Endothelial cell (in vitro differentiated cells): ENCODE measurements around the gene GPRIN2. TPM values are rescaled to one million over a fixed set of nuclear protein-coding genes. Genes with fewer than 3 reads are reported as not detected.

Experiments used
- DNase-seq: peaks from one replicate; pipeline ENCODE4 v3.0.0; 2021; ENCODE audit warnings: low spot score
- H3K27ac Mint-ChIP-seq: one replicate; pipeline ENCODE4 v1.8.0; 2021; ENCODE audit warnings: mixed read lengths, inconsistent platforms; ENCODE audit not compliant: unreplicated experiment
- H3K27me3 Mint-ChIP-seq: one replicate; pipeline ENCODE4 v1.8.0; 2021; ENCODE audit warnings: mild to moderate bottlenecking, moderate library complexity, mixed read lengths, inconsistent platforms; ENCODE audit not compliant: unreplicated experiment
- H3K36me3 Mint-ChIP-seq: one replicate; pipeline ENCODE4 v1.8.0; 2021; ENCODE audit warnings: mild to moderate bottlenecking, low read depth, mixed read lengths, inconsistent platforms; ENCODE audit not compliant: unreplicated experiment
- H3K4me1 Mint-ChIP-seq: one replicate; pipeline ENCODE4 v1.8.0; 2021; ENCODE audit warnings: mild to moderate bottlenecking, mixed read lengths, inconsistent platforms; ENCODE audit not compliant: unreplicated experiment
- H3K4me3 Mint-ChIP-seq: one replicate; pipeline ENCODE4 v1.8.0; 2021; ENCODE audit warnings: mild to moderate bottlenecking, mixed read lengths, inconsistent platforms; ENCODE audit not compliant: unreplicated experiment
- H3K9me3 Mint-ChIP-seq: one replicate; pipeline ENCODE4 v1.8.0; 2021; ENCODE audit warnings: mixed read lengths, inconsistent platforms; ENCODE audit not compliant: unreplicated experiment
- CTCF ChIP-seq: fragments of 200-600 bp; sonication (generic); IDR thresholded peaks from one replicate; pipeline ENCODE4 v1.5.0; 2021; ENCODE audit warnings: antibody characterized with exemption; ENCODE audit not compliant: unreplicated experiment
- total RNA-seq: library from RNA; stranded (reverse); fragmentation: NEBNext Ultra II Directional; extraction: Animal tissue kit (Norgen Biotek cat#: 25700); gene quantifications from one replicate; pipeline ENCODE4 v1.2.1, GENCODE V29; 2021; ENCODE audit not compliant: unreplicated experiment

Gene GPRIN2
- total RNA-seq, 1 donor from 2014 or later: 0.31 TPM

DNA sequence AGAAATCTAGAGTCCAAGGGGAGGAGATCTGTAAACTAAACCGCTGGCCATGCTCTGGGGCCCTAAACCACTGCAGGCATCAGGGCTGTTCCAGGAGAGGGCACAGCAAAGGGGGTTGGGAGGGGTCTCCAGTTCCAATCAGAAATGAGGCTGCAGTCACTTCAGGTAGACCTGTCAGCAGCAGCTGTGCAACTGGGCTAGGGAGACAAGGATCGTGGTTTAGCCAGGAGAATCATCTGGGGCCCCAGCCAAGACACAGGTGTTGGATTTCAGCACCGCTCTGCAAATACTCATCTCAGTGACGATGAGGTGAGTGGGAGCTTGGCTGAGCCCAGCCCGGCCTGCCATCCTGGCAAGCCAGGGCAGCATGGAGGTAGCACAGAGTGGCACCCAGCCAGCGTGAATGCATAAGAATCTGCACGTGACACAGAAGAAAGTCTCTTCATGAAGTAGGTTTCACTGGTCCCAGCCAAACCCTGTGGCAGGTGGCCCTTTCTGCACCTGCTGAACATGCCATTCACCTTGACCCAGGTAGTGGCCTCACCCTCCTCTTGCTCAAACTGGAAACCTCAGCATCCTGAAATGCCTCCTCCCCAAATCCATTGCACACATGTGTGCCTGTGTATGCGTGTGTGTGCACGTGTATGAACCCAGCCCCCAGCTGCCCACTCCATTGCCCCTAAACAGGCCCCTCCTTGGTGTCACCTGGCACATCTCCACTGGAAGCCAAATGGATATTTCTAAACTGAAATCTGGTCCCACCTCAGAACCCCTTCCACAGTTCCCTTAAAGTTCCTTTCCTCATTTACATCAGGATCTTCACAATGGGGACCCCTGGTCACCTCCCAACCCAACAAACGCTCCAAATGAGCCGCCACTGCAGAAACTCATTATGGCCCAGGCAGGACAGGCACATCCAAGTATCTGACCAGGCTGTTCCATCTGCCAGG, 9.6 kb downstream of the GPRIN2 start:
- no peaks in the 10 kb centered on the region for H3K36me3 Mint-ChIP-seq
- peaks cover 5% of the 10 kb centered on the region for H3K4me1 Mint-ChIP-seq

DNA sequence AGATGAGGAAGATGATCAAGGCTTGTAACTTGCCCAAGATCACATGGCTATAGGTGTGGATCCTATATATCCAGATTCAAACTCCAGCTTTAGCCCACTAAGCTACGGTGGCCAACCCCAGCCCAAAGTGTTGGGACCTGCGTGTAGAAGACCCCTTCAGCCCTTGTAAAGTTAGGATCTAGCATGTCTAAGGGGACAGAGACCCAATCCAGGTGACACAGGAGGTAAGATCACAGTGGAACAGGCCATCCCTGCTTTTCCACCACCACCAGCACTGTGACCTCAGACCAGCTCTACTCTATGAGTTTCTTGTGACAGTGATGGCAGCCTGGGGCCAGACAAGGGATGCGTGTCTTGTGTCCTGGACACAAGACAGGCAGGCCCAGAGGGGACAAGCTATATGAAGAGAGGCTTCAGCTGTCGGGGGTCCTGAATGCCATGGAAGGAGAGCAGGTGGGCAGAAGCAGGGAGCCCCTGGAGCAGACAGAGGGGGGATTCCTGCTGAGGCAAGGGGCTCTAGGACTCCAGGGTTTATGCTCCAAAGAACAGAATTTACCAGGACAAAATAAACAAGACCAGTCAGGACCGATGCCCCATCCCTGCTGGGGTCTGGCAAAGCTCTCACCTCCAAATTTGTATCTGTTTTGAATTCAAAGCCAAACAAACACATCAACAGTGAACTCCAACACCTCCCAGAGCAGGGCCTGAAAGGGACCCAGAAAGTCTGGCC, 10.4 kb downstream of the GPRIN2 start:
- no peak for DNase-seq
- Mint-ChIP-seq H3K9me3 (no peaks in the 10 kb centered on the region), H3K27ac (no peak overlapping the region), H3K36me3 (no peaks in the 10 kb centered on the region), H3K27me3 (peaks cover 15% of the 10 kb centered on the region), H3K4me1 (peaks cover 5% of the 10 kb centered on the region), H3K4me3 (no peak overlapping the region)
- no peak for TF ChIP-seq CTCF

More for the DNA sequence above, 9.6 kb downstream of the GPRIN2 start:
- H3K4me3 Mint-ChIP-seq: no peak overlapping the region
- TF ChIP-seq CTCF: no peak
- no peak overlapping the region for H3K27ac Mint-ChIP-seq
- no peaks in the 10 kb centered on the region for H3K9me3 Mint-ChIP-seq
- H3K27me3 Mint-ChIP-seq: peaks cover 15% of the 10 kb centered on the region
- peak; percentile 3 for DNase-seq

DNA sequence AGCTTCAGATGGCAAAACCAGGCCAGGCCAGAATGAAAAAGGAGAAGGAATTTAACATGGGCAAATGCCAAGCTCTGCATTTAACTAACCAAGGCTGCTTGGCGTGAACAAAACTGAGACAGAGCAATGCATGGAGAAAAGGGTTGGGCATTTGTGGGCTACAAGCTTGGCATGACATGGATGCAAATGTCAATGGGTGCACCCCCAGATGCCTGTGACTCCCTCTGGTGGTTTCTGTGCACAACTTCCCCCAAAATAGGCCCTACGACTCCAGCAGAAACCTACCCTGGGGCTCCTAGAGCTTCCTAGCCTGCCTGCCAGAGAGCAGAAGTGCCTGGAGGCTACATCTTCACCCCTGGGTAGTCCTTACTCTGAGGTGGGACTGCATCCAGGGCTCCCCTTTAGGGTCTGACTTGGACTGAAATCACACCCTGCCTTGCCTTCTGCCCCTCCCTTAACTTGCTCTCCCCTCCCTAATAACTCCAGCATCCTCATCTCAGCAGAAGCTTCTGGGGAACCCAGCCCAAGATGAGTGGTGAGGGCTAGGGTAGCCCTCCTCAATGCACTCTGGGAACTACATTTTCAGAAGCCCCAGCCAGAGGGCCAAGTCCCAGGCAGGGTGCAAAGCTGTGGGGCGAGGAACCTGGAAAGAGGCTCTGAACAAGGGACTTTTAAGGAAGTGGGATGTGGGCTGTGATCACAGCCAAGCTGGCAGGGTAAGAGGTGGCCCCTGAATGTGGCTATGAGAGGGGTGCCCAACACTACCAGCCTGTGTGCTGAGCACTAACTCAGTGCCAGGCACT, 11.3 kb downstream of the GPRIN2 start:
- Mint-ChIP-seq H3K9me3 (no peaks in the 10 kb centered on the region), H3K27ac (no peak overlapping the region), H3K4me3 (no peak overlapping the region), H3K36me3 (no peaks in the 10 kb centered on the region), H3K27me3 (peaks cover 17% of the 10 kb centered on the region), H3K4me1 (peaks cover 7% of the 10 kb centered on the region)
- peak; percentile 50 for TF ChIP-seq CTCF
- no peak for DNase-seq

- no peaks in the 10 kb centered on the region for H3K36me3 Mint-ChIP-seq
- peaks cover 19% of the 10 kb centered on the region for H3K27me3 Mint-ChIP-seq
- no peak for TF ChIP-seq CTCF
- peaks cover 7% of the 10 kb centered on the region for H3K4me1 Mint-ChIP-seq
- H3K4me3 Mint-ChIP-seq: no peak overlapping the region
- no peaks in the 10 kb centered on the region for H3K9me3 Mint-ChIP-seq
- H3K27ac Mint-ChIP-seq: no peak overlapping the region
- DNase-seq: no peak
These were observed 12.7 kb downstream of the GPRIN2 start for GRCh38 chr10:46543466-46544377.
